Measurements from ENCODE around the gene TMEM131. TPM values are rescaled to one million over a fixed set of nuclear protein-coding genes. Genes with fewer than 3 reads are reported as not detected.
A peak's percentile ranks its signal among the peaks of the same experiment; 100 is the strongest.
"Not testable (repeated sequence)": the region's sequence is repeated elsewhere in the genome, so short reads cannot be mapped to it uniquely, and the experiment has no call there.

The TMEM131 gene
- total and polyA plus RNA-seq, 7 donors: 7.7 to 33.3 (median 20.1) TPM

DNA sequence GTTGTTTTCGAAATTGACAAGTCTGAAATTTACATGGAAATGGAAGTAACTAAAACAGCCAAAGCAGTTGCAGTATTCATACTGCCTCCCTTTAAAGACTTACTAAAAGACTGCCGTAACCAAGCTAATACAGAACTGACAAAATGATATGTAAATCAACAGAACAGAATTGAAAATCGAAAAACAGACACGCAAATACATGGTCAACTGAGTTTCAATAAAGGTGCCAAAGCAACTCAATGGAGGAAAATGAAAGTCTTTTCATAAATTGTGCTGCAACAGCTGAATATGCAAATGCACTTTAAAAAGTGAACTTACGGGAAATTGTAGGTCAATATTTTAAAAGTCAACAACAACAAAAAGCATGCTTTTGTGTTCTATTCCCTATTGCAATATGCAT is 34.2 kb downstream of the TMEM131 start:
- intact Hi-C loops (cut with DNase I): no loop called here

GRCh38 chr2:97958184-97958583 is 37.6 kb downstream of the TMEM131 start:
- WGBS, 3 donors: 48 to 56% (median 49%) methylated on average over 2 of the region's 2 CpGs

More for the DNA sequence above, 34.2 kb downstream of the TMEM131 start:
- H3K27ac ChIP-seq: no peak overlapping the region
- WGBS, 3 donors: 75 to 95% (median 77%) methylated on average over 5 of the region's 5 CpGs
- no peaks in the 10 kb centered on the region for H3K27me3 ChIP-seq (ENCODE audit: insufficient read depth in 3 of 3, low read length in 2 of 3)
- no peaks in the 10 kb centered on the region for H3K9me3 ChIP-seq
- TF ChIP-seq CTCF (IDR thresholded peaks at IDR 0.05): no peak
- H3K36me3 ChIP-seq (ENCODE audit: insufficient read depth in 1 of 2, low read depth in 1 of 2): no peaks in the 10 kb centered on the region
- DNase-seq: no peak
- H3K4me1 ChIP-seq: peaks cover 50% of the 10 kb centered on the region
- no peak overlapping the region for H3K4me3 ChIP-seq
- ATAC-seq: no peak

DNA sequence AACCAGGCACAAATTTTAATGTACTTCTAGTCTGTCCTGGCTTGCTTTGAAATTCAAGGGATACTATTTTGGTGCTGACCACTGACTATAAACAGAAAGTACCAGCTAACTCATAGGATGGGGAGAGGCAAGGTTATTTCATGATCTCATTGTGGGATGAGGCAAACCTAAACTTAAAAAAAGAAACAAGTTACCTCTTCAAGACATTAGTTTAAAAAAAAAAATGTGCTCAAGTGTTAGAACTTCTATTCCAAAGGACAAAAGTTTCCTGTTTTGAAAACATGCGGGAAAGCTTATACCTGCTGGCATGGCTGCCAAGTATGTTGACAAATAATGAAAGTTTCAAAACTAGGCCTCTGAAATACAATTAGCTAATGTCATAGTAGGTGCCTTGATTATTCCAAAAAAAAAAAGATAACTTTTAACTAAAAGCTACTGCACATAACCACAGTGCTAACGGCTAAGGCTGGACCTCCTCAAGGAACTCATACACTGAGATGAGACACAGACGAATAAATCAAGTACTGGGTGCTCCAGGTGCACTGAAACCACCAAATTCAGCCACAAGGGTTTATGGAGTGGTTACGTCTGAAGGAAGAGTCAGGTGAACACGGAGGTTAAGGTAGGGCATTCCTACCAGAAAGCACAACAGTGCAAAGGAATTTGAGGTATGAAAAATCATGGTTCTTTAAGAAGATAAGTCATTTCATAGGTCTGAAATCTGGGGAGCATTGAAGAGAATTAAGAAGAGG is 38.1 kb downstream of the TMEM131 start:
- no peaks in the 10 kb centered on the region for H3K27me3 ChIP-seq (ENCODE audit: insufficient read depth in 3 of 3, low read length in 2 of 3)
- H3K36me3 ChIP-seq (ENCODE audit: insufficient read depth in 1 of 2, low read depth in 1 of 2): no peaks in the 10 kb centered on the region
- ATAC-seq: peak; percentile 75 to 90 (median 84)
- H3K4me1 ChIP-seq: peaks cover 56% of the 10 kb centered on the region
- 55 to 74% (median 59%) methylated on average over 5 of the region's 5 CpGs for WGBS, 3 donors
- no peak overlapping the region for H3K4me3 ChIP-seq
- intact Hi-C loops (cut with DNase I): loop anchor here in 1 of 2 donors (5.0 kb wide), 1 partner anchor 35 kb away; no protein-coding TSS in a partner anchor
- H3K27ac ChIP-seq: peak overlapping the region; percentile 76
- no peak for DNase-seq
- no peaks in the 10 kb centered on the region for H3K9me3 ChIP-seq
- TF ChIP-seq CTCF (IDR thresholded peaks at IDR 0.05): no peak

More at GRCh38 chr2:97958184-97958583, 37.6 kb downstream of the TMEM131 start:
- intact Hi-C loops (cut with DNase I): loop anchor here in 1 of 2 donors (5.0 kb wide), 1 partner anchor 34 kb away; no protein-coding TSS in a partner anchor
- no peak overlapping the region for H3K4me3 ChIP-seq
- H3K27ac ChIP-seq: peak overlapping the region; percentile 76
- ATAC-seq (peak in 2 of 4 donors; percentile 28 to 36), DNase-seq (no peak)
- no peaks in the 10 kb centered on the region for H3K9me3 ChIP-seq
- peaks cover 50% of the 10 kb centered on the region for H3K4me1 ChIP-seq
- H3K27me3 ChIP-seq (ENCODE audit: insufficient read depth in 3 of 3, low read length in 2 of 3): no peaks in the 10 kb centered on the region
- TF ChIP-seq CTCF (IDR thresholded peaks at IDR 0.05): no peak
- no peaks in the 10 kb centered on the region for H3K36me3 ChIP-seq (ENCODE audit: insufficient read depth in 1 of 2, low read depth in 1 of 2)

- not testable (repeated sequence) for H3K4me3 ChIP-seq; H3K27me3 ChIP-seq (ENCODE audit: insufficient read depth in 3 of 3, low read length in 2 of 3); H3K9me3 ChIP-seq; H3K36me3 ChIP-seq (ENCODE audit: insufficient read depth in 1 of 2, low read depth in 1 of 2); DNase-seq
- intact Hi-C loops (cut with DNase I): loop anchor here in 1 of 2 donors (5.0 kb wide), 1 partner anchor 36 kb away; no protein-coding TSS in a partner anchor
- WGBS, 3 donors: 59 to 76% (median 61%) methylated on average over 10 to 13 of the region's 13 CpGs
- peak in 3 of 4 donors; percentile 30 to 56 (median 51) for ATAC-seq
- Histone ChIP-seq H3K27ac (peak overlapping the region; percentile 76), H3K4me1 (peaks cover 62% of the 10 kb centered on the region)
Observed at GRCh38 chr2:97956753-97957152, 39.0 kb downstream of the TMEM131 start.

- 94 to 96% (median 94%) methylated on average over 4 of the region's 4 CpGs for WGBS, 3 donors
- Histone ChIP-seq H3K27ac (no peak overlapping the region), H3K4me1 (peaks cover 68% of the 10 kb centered on the region), H3K36me3 (ENCODE audit: insufficient read depth in 1 of 2, low read depth in 1 of 2) (no peaks in the 10 kb centered on the region), H3K27me3 (ENCODE audit: insufficient read depth in 3 of 3, low read length in 2 of 3) (no peaks in the 10 kb centered on the region), H3K9me3 (no peaks in the 10 kb centered on the region), H3K4me3 (no peak overlapping the region)
- intact Hi-C loops (cut with DNase I): no loop called here
- ATAC-seq: no peak
- DNase-seq: no peak
- no peak for TF ChIP-seq CTCF (IDR thresholded peaks at IDR 0.05)
Observed at GRCh38 chr2:97953853-97954252, 41.9 kb downstream of the TMEM131 start.

Measured in psoas muscle (tissue), 8 donors.